Omental fat pad (tissue), 4 donors: ENCODE data around the gene CCDC174. TPM values are rescaled to one million over a fixed set of nuclear protein-coding genes. Genes with fewer than 3 reads are reported as not detected.

Experiments
- ATAC-seq: fragments of 150-250 bp; one replicate; pipeline ENCODE4 v1.9.1; 2016; ENCODE audit warnings: mild to moderate bottlenecking, moderate library complexity; ENCODE audit not compliant: low FRiP score
- DNase-seq: peaks from one replicate; pipeline ENCODE4 v3.0.0-alpha.2; 2019; ENCODE audit warnings: low spot score
- total RNA-seq, 4 donors: library from RNA; depleted of rRNA; stranded (reverse); fragments of >200 nt; gene quantifications; one replicate each; pipeline ENCODE4 v1.1.0, GENCODE V29; 2016
- TF ChIP-seq, protein P1 (sequence below), 3 donors: fragments of 450-650 bp; IDR thresholded peaks; one replicate each; pipeline ENCODE4 v1.5.1; 2016 to 2017; ENCODE audit warnings: antibody characterized with exemption in 3 of 3, mild to moderate bottlenecking in 3 of 3, moderate library complexity in 2 of 3

Gene CCDC174
- total RNA-seq, 4 donors from 2014 or later: 11.0 to 28.1 (median 16.2) TPM

DNA sequence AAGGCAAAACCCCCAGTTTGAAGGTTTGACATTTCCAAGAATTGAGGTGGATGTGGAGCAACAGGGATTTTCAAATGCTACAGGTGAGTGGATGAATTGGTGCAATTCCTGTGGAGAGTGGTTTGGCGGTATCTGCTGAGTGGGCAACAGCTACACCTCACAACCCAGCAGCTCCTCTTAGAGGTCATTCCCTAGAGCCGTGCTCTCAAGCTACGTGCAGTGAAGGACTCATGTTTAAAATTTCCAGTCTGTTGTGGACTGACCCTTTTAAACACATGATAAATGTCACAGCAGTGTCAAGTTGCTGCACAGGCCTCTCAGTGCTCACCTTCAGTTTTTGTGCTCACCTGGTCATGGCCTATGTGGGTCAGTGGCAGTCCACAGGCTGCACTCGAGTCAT, 32.9 kb downstream of the CCDC174 start:
- DNase-seq: no peak

DNA sequence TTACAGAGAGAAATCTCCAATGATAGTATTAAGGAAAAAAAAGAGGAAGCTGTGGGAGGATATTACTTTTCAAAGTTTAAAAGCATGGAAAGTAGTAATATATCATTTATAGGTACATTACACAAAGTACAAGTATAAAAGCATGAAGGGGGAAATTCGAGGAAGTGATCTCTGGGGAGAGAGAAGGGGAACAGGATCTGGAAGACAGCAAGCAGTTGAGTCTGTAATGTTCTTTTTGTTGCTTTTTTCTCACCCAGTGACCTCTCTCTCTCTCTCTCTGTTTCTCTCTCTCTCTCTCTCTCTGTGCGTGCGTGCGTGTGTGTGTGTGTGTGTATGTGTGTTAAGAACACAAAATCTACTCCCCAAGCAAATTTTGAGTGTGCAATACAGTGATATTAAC, 33.6 kb downstream of the CCDC174 start:
- TF ChIP-seq, protein P1, sequence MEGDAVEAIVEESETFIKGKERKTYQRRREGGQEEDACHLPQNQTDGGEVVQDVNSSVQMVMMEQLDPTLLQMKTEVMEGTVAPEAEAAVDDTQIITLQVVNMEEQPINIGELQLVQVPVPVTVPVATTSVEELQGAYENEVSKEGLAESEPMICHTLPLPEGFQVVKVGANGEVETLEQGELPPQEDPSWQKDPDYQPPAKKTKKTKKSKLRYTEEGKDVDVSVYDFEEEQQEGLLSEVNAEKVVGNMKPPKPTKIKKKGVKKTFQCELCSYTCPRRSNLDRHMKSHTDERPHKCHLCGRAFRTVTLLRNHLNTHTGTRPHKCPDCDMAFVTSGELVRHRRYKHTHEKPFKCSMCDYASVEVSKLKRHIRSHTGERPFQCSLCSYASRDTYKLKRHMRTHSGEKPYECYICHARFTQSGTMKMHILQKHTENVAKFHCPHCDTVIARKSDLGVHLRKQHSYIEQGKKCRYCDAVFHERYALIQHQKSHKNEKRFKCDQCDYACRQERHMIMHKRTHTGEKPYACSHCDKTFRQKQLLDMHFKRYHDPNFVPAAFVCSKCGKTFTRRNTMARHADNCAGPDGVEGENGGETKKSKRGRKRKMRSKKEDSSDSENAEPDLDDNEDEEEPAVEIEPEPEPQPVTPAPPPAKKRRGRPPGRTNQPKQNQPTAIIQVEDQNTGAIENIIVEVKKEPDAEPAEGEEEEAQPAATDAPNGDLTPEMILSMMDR (IDR thresholded peaks at IDR 0.05): no peak
- DNase-seq (no peak), ATAC-seq (no peak)

More for the DNA sequence above, 32.9 kb downstream of the CCDC174 start:
- TF ChIP-seq, protein P1 (IDR thresholded peaks at IDR 0.05): no peak
- ATAC-seq: no peak

DNA sequence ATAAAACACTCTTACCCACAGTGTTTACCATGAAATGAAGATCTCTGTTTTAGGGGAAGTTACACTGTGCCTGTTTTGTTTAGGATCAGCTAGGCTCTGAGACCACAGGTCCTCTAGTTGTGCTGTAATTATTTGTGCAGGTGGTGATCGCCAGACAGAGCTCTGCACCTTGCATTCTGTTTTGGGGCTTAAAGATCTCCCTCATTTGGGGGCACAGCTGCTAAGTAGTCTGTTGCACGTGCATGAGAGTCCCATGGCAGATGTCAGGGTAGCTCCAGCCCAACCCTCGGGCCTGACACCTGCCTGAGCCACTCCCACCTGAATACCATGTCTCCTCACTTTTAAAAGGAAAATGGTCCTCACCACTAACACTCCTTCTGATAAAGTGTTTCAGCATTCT, 35.8 kb downstream of the CCDC174 start:
- DNase-seq (no peak), ATAC-seq (no peak)
- TF ChIP-seq, protein P1 (IDR thresholded peaks at IDR 0.05): no peak

- ATAC-seq (no peak), DNase-seq (no peak)
- TF ChIP-seq, protein P1 (IDR thresholded peaks at IDR 0.05): no peak
These were observed 37.0 kb downstream of the CCDC174 start for GRCh38 chr3:14688525-14688924.

DNA sequence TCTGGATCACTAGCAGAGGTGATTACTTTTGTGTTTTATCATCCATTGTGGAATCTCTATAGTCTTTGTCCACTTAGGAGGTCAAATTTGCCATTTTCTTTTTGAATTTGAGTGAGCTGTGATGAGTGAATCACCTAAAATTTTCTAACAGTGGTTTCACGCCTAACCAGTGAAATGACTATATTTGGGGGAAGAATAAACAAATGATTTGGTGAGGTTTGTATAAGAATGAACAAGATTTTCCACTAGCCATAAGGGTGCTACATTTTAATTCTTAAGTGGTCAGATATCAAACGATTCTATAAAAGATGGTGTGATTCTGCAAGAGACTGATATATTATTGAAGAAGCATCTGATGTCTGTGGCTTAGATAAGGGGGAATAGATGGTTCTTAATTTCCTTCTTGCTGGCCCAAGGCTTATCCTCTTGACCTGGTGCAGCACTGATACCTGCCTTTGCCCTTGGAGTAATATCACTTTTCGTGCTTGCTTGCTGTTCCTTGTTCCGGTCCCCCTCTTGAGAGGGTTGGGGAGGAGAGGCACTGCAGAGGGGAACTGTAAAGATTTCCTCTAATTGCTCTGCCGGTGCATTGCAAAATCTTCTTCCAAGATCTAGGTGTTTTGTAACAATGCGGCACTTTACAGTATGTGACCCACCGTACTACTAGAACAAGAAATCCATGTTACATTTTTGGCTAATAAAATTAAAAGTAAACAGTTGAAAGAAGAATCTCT, 37.9 kb downstream of the CCDC174 start:
- TF ChIP-seq, protein P1 (IDR thresholded peaks at IDR 0.05): no peak
- ATAC-seq: no peak
- no peak for DNase-seq

DNA sequence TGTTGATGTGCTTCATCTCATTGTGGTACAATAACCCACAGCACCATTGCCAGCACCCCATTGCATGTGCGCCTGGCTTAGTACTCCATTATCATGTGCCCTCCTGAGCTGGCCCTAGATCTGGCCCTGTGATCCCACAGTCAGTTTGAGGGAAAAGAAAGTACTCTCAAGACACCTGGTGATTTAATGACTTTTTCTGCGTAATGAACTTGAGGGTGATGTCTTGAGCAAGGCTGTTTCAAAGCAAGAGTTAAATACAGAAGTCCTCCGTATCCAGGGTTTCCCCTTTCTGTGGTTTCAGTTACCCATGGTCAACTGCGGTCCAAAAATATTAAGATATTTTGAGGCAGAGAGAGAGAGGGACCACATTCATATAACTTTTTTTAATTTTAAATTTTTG, 39.7 kb downstream of the CCDC174 start:
- ATAC-seq (no peak), DNase-seq (no peak)
- TF ChIP-seq, protein P1 (IDR thresholded peaks at IDR 0.05): no peak

DNA sequence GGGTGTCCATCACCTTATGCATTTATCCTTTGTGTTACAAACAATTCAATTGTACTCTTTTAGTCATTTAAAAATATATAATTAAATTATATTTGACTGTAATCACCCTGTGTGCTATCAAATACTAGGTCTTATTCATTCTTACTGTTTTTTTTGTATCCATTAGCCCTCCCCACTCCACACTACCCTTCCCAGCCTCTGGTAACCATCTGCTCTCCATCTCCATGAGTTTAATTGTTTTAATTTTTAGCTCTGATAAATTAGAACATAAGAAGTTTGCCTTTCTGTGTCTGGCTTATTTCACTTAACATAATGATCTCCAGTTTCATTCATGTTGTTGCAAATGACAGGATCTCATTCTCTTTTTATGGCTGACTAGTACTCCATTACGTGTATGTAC, 40.2 kb downstream of the CCDC174 start:
- ATAC-seq (no peak), DNase-seq (no peak)
- TF ChIP-seq, protein P1 (IDR thresholded peaks at IDR 0.05): no peak
